Psoas muscle (tissue), 8 donors: ENCODE results near the gene PSMB4. TPM values are rescaled to one million over a fixed set of nuclear protein-coding genes. Genes with fewer than 3 reads are reported as not detected.

Experiments used
- ATAC-seq, 4 donors: fragments of 200-7000 bp; cut with Tn5 transposase; one replicate each; pipeline ENCODE4 v1.9.1; 2020; ENCODE audit warnings: moderate library complexity in 3 of 4, mild to moderate bottlenecking in 2 of 4
- DNase-seq, 2 donors: peaks; one replicate each; pipeline ENCODE4 v3.0.0-alpha.2; 2020
- H3K27ac ChIP-seq: fragments of 200-600 bp; one replicate; pipeline ENCODE4 v1.8.0; 2022
- H3K27me3 ChIP-seq, 3 donors: fragments of 200-600 bp in 1 of 3; one replicate each; pipeline versions ENCODE4 v1.6.1 to v1.8.0; 2013 to 2022; ENCODE audit warnings: low read length in 2 of 3, mild to moderate bottlenecking in 2 of 3, moderate library complexity in 1 of 3; ENCODE audit not compliant: insufficient read depth in 3 of 3
- H3K36me3 ChIP-seq, 2 donors: fragments of 200-600 bp in 1 of 2; one replicate each; pipeline versions ENCODE4 v1.6.1 to v1.8.0; 2013 to 2022; ENCODE audit warnings: low read depth in 1 of 2, mild to moderate bottlenecking in 1 of 2, moderate library complexity in 1 of 2; ENCODE audit not compliant: insufficient read depth in 1 of 2
- H3K4me1 ChIP-seq: fragments of 200-600 bp; one replicate; pipeline ENCODE4 v1.8.0; 2022
- H3K4me3 ChIP-seq: fragments of 200-600 bp; one replicate; pipeline ENCODE4 v1.8.0; 2022; ENCODE audit warnings: mild to moderate bottlenecking
- H3K9me3 ChIP-seq: fragments of 200-600 bp; one replicate; pipeline ENCODE4 v1.8.0; 2022
- CTCF ChIP-seq: fragments of 200-600 bp; IDR thresholded peaks from one replicate; pipeline ENCODE4 v1.8.0; 2022; ENCODE audit warnings: antibody characterized with exemption
- WGBS, 3 donors: extraction: QIAGEN DNeasy Blood & Tissue Kit; methylation state at CpG; one replicate each; pipeline versions ENCODE4 v1.1.6 to v1.1.7; 2013; 5-methylcytosine and 5-hydroxymethylcytosine counted together
- intact Hi-C, 2 donors: fragments of 100-400 bp; cut with DNase I; formaldehyde crosslinking; loops; one replicate each; pipeline versions ENCODE4 v1.11.0 to v1.14.2; 2022
- polyA plus RNA-seq, 3 donors: library from polyadenylated mRNA; stranded (reverse); fragments of 200-250 nt; gene quantifications; one replicate each; pipeline ENCODE4 v1.2.3, GENCODE V29; 2013
- total RNA-seq, 4 donors: library from RNA; stranded (reverse); fragmentation: NEBNext Ultra II Directional in 2 of 4; extraction: Animal tissue kit (Norgen Biotek cat#: 25700) in 2 of 4; gene quantifications; one replicate each; pipeline versions ENCODE4 v1.2.1 to v1.2.4, GENCODE V29; 2021 to 2023
- donor health status: healthy with polysubstance abuse.
- donor health status: DM: no; HTN: no; CAD: no; lungs with moderate emphysema.
- donor health status: Bipolar disorder and iron deficiency.
- donor health status: healthy.
- donor health status: DM: yes; HTN: yes; CAD: no.
- donor health status: DM: no; HTN: no; CAD: no.
- donor health status: DM: no; HTN: no; CAD: no.
- donor health status: DM: yes; HTN: yes; CAD: no.

Gene PSMB4
- total and polyA plus RNA-seq, 7 donors: 149 to 521 (median 285) TPM

- no peak for ATAC-seq
- intact Hi-C loops: loop anchor here in 1 of 2 donors (10.0 kb wide), 1 partner anchor 101 kb away; no protein-coding TSS in a partner anchor
- no peak for TF ChIP-seq CTCF
- no peak for DNase-seq
- H3K27ac ChIP-seq: no peak overlapping the region
- H3K4me1 ChIP-seq: peaks cover 9% of the 10 kb centered on the region
- no peaks in the 10 kb centered on the region for H3K27me3 ChIP-seq
- H3K9me3 ChIP-seq: no peaks in the 10 kb centered on the region
- 86 to 90% (median 88%) methylated on average over 13 of the region's 13 CpGs for WGBS, 3 donors
- H3K36me3 ChIP-seq: peaks cover 19 to 100% of the 10 kb centered on the region in 2 donors
- no peak overlapping the region for H3K4me3 ChIP-seq
These were observed 6.0 kb downstream of the PSMB4 start for GRCh38 chr1:151405187-151405951.

- peaks cover 15 to 100% of the 10 kb centered on the region in 2 donors for H3K36me3 ChIP-seq
- 83 to 86% (median 85%) methylated on average over 8 of the region's 8 CpGs for WGBS, 3 donors
- no peak overlapping the region for H3K4me3 ChIP-seq
- ATAC-seq: no peak
- DNase-seq: no peak
- intact Hi-C loops: loop anchor here in 1 of 2 donors (10.0 kb wide), 1 partner anchor 101 kb away; no protein-coding TSS in a partner anchor
- H3K27me3 ChIP-seq: no peaks in the 10 kb centered on the region
- TF ChIP-seq CTCF: no peak
- H3K27ac ChIP-seq: no peak overlapping the region
- H3K4me1 ChIP-seq: peaks cover under 1% of the 10 kb centered on the region
- no peaks in the 10 kb centered on the region for H3K9me3 ChIP-seq
These were observed 6.8 kb downstream of the PSMB4 start for GRCh38 chr1:151406176-151406575.

- Histone ChIP-seq H3K4me1 (no peaks in the 10 kb centered on the region), H3K27me3 (no peaks in the 10 kb centered on the region), H3K27ac (no peak overlapping the region), H3K4me3 (no peak overlapping the region), H3K9me3 (no peaks in the 10 kb centered on the region), H3K36me3 (peaks cover 16 to 100% of the 10 kb centered on the region in 2 donors)
- no peak for TF ChIP-seq CTCF
- ATAC-seq: no peak
- WGBS, 3 donors: 85 to 94% (median 94%) methylated on average over 3 of the region's 3 CpGs
- intact Hi-C loops: loop anchor here in 1 of 2 donors (10.0 kb wide), 1 partner anchor 103 kb away; no protein-coding TSS in a partner anchor
- no peak for DNase-seq
These were observed 7.9 kb downstream of the PSMB4 start for GRCh38 chr1:151407304-151407703.

- Histone ChIP-seq H3K36me3 (peaks cover 16 to 99% of the 10 kb centered on the region in 2 donors), H3K27me3 (no peaks in the 10 kb centered on the region), H3K9me3 (no peaks in the 10 kb centered on the region), H3K27ac (no peak overlapping the region), H3K4me3 (no peak overlapping the region), H3K4me1 (no peaks in the 10 kb centered on the region)
- no peak for ATAC-seq
- no peak for DNase-seq
- no peak for TF ChIP-seq CTCF
- intact Hi-C loops: loop anchor here in 1 of 2 donors (10.0 kb wide), 1 partner anchor 104 kb away; no protein-coding TSS in a partner anchor
These were observed 9.5 kb downstream of the PSMB4 start for GRCh38 chr1:151408891-151409290.
